NCI-H524 (cell line): Measurements from ENCODE around the gene CRY1.
A peak's percentile ranks its signal among the peaks of the same experiment; 100 is the strongest.
"Not testable (repeated sequence)": the region's sequence is repeated elsewhere in the genome, so short reads cannot be mapped to it uniquely, and the experiment has no call there.

Experiments
- DNase-seq, 2 experiments: peaks; one replicate each; lab custom pipeline; 2025; lab: John Stamatoyannopoulos, UW

The CRY1 gene

GRCh38 chr12:107011519-107011918 lies 81.8 kb downstream of the CRY1 start:
- DNase-seq, result no peak

- DNase-seq, result no peak
Measured at GRCh38 chr12:107007411-107007810, 85.9 kb downstream of the CRY1 start.

GRCh38 chr12:107002665-107003064 lies 90.7 kb downstream of the CRY1 start:
- DNase-seq, result not testable (repeated sequence)

- no peak for DNase-seq
Measured at GRCh38 chr12:106999446-106999845, 93.9 kb downstream of the CRY1 start.

GRCh38 chr12:106997916-106998315 lies 95.4 kb downstream of the CRY1 start:
- no peak for DNase-seq

- not testable (repeated sequence) for DNase-seq
Measured at GRCh38 chr12:106996102-106996501, 97.2 kb downstream of the CRY1 start.

- no peak for DNase-seq
Measured at GRCh38 chr12:106994579-106995220, 98.6 kb downstream of the CRY1 start.

GRCh38 chr12:106987846-106988245 lies 105.5 kb downstream of the CRY1 start:
- DNase-seq, result no peak

- DNase-seq, result peak; percentile 84 to 93
Measured at GRCh38 chr12:106986625-106987389, 106.5 kb downstream of the CRY1 start, which contains the start of gene MTERF2. Gene MTERF2 (minus strand): TSS chr12:106987146. CDS start chr12:106978714, 8,432 bp downstream.

GRCh38 chr12:106986135-106986534 lies 107.2 kb downstream of the CRY1 start:
- DNase-seq, result no peak

GRCh38 chr12:106985479-106985878 lies 107.9 kb downstream of the CRY1 start:
- no peak for DNase-seq

GRCh38 chr12:106984588-106985137 lies 108.7 kb downstream of the CRY1 start:
- no peak for DNase-seq

- no peak for DNase-seq
Measured at GRCh38 chr12:106982229-106982628, 111.1 kb downstream of the CRY1 start.

- DNase-seq, result no peak
Measured at GRCh38 chr12:106981788-106982187, 111.6 kb downstream of the CRY1 start.

GRCh38 chr12:106980944-106981343 lies 112.4 kb downstream of the CRY1 start:
- no peak for DNase-seq

- DNase-seq, result no peak
Measured at GRCh38 chr12:106978035-106978800, 115.1 kb downstream of the CRY1 start.

- DNase-seq, result no peak
Measured at GRCh38 chr12:106976668-106977067, 116.7 kb downstream of the CRY1 start.

- DNase-seq, result no peak
Measured at GRCh38 chr12:106975993-106976658, 117.2 kb downstream of the CRY1 start.

GRCh38 chr12:106975098-106975497 lies 118.3 kb downstream of the CRY1 start:
- no peak for DNase-seq

GRCh38 chr12:106974511-106974910 lies 118.8 kb downstream of the CRY1 start:
- no peak for DNase-seq

GRCh38 chr12:106973545-106973944 lies 119.8 kb downstream of the CRY1 start:
- DNase-seq, result peak in 1 of 2 experiments; percentile 35

GRCh38 chr12:106971065-106971464 lies 122.3 kb downstream of the CRY1 start:
- no peak for DNase-seq
